ENCODE measurements around the gene ZBTB45. TPM values are rescaled to one million over a fixed set of nuclear protein-coding genes. Genes with fewer than 3 reads are reported as not detected.

The ZBTB45 gene
- total RNA-seq, 4 donors from 2014 or later = 6.9 to 17.7 (median 8.5) TPM

- Histone ChIP-seq H3K27me3 (no peaks in the 10 kb centered on the region), H3K4me1 (no peaks in the 10 kb centered on the region), H3K27ac (no peak overlapping the region), H3K36me3 (peaks cover 0 to 5% of the 10 kb centered on the region in 2 donors), H3K9me3 (no peaks in the 10 kb centered on the region), H3K4me3 (replicated peaks in 1 of 3) (no peak overlapping the region)
- DNase-seq = no peak
- intact Hi-C loops (cut with DNase I) = no loop called here
- TF ChIP-seq CTCF (IDR thresholded peaks at IDR 0.05) (no peak), POLR2A (IDR thresholded peaks at IDR 0.05) (no peak)
- WGBS, 2 donors = 82 to 93% methylated on average over 2 of the region's 2 CpGs
Measured at GRCh38 chr19:58483776-58484175, 35.8 kb downstream of the ZBTB45 start.

GRCh38 chr19:58482372-58482771, 37.2 kb downstream of the ZBTB45 start:
- no peak overlapping the region for H3K27ac ChIP-seq
- intact Hi-C loops (cut with DNase I) = no loop called here
- WGBS, 2 donors = 93 to 97% methylated on average over 6 to 7 of the region's 7 CpGs
- H3K9me3 ChIP-seq = no peaks in the 10 kb centered on the region
- peaks cover 0 to 5% of the 10 kb centered on the region in 2 donors for H3K36me3 ChIP-seq
- DNase-seq = no peak
- H3K4me3 ChIP-seq (replicated peaks in 1 of 3) = no peak overlapping the region
- TF ChIP-seq POLR2A (IDR thresholded peaks at IDR 0.05) = no peak
- H3K4me1 ChIP-seq = peaks cover 0 to 1% of the 10 kb centered on the region in 2 donors
- no peaks in the 10 kb centered on the region for H3K27me3 ChIP-seq

- H3K27ac ChIP-seq = no peak overlapping the region
- no peaks in the 10 kb centered on the region for H3K9me3 ChIP-seq
- no peaks in the 10 kb centered on the region for H3K27me3 ChIP-seq
- no peak for DNase-seq
- H3K4me1 ChIP-seq = peaks cover 8 to 12% of the 10 kb centered on the region in 2 donors
- no peak for TF ChIP-seq CTCF (IDR thresholded peaks at IDR 0.05)
- intact Hi-C loops (cut with DNase I) = no loop called here
- H3K36me3 ChIP-seq = peaks cover 0 to 5% of the 10 kb centered on the region in 2 donors
- 82 to 86% methylated on average over 2 of the region's 2 CpGs for WGBS, 2 donors
- H3K4me3 ChIP-seq (replicated peaks in 1 of 3) = no peak overlapping the region
Measured at GRCh38 chr19:58480831-58481230, 38.8 kb downstream of the ZBTB45 start.

GRCh38 chr19:58480481-58480830, 39.2 kb downstream of the ZBTB45 start:
- 92% methylated on average over 13 of the region's 20 CpGs; no CpG with 5 or more reads in 1 of the 2 donors for WGBS, 2 donors
- intact Hi-C loops (cut with DNase I) = no loop called here
- peaks cover 0 to 5% of the 10 kb centered on the region in 2 donors for H3K36me3 ChIP-seq
- no peak overlapping the region for H3K27ac ChIP-seq
- H3K4me1 ChIP-seq = peaks cover 8 to 12% of the 10 kb centered on the region in 2 donors
- no peak overlapping the region for H3K4me3 ChIP-seq (replicated peaks in 1 of 3)
- H3K9me3 ChIP-seq = no peaks in the 10 kb centered on the region
- no peak for DNase-seq
- TF ChIP-seq POLR2A (IDR thresholded peaks at IDR 0.05) (no peak), CTCF (IDR thresholded peaks at IDR 0.05) (no peak)
- H3K27me3 ChIP-seq = no peaks in the 10 kb centered on the region

GRCh38 chr19:58479736-58480480, 39.7 kb downstream of the ZBTB45 start:
- H3K4me3 ChIP-seq (replicated peaks in 1 of 3) = no peak overlapping the region
- TF ChIP-seq POLR2A (IDR thresholded peaks at IDR 0.05) = no peak
- no peak for TF ChIP-seq CTCF (IDR thresholded peaks at IDR 0.05)
- peaks cover 14 to 17% of the 10 kb centered on the region in 2 donors for H3K4me1 ChIP-seq
- WGBS, 2 donors = 82 to 94% methylated on average over 3 to 10 of the region's 28 CpGs
- H3K36me3 ChIP-seq = peaks cover 0 to 5% of the 10 kb centered on the region in 2 donors
- H3K9me3 ChIP-seq = no peaks in the 10 kb centered on the region
- H3K27ac ChIP-seq = no peak overlapping the region
- H3K27me3 ChIP-seq = no peaks in the 10 kb centered on the region
- intact Hi-C loops (cut with DNase I) = no loop called here
- no peak for DNase-seq

Data from thyroid gland (tissue), 4 donors.